Measurements from ENCODE around the gene KRT86. TPM values are rescaled to one million over a fixed set of nuclear protein-coding genes. Genes with fewer than 3 reads are reported as not detected.
A peak's percentile ranks its signal among the peaks of the same experiment; 100 is the strongest.
"Not testable (repeated sequence)": the region's sequence is repeated elsewhere in the genome, so short reads cannot be mapped to it uniquely, and the experiment has no call there.

KRT86 gene
- total and polyA plus RNA-seq, 2 experiments from 2014 or later = 0.16 TPM; not detected in 1

GRCh38 chr12:52301721-52302120, 27.3 kb downstream of the KRT86 start:
- H3K4me3 Mint-ChIP-seq; H3F3A ChIP-seq (replicated peaks; ENCODE audit: low read depth); H3K27ac ChIP-seq (ENCODE audit: low read depth); H3K27me3 ChIP-seq (ENCODE audit: insufficient read depth); H3K9me2 ChIP-seq (ENCODE audit: insufficient read depth); H3K36me3 Mint-ChIP-seq (ENCODE audit: low read depth); H3K4me2 ChIP-seq; H3K4me1 ChIP-seq (ENCODE audit: insufficient read depth); H3K9me3 Mint-ChIP-seq; ATAC-seq; DNase-seq (ENCODE audit: low spot score); H3K4me3 ChIP-seq; H2AFZ ChIP-seq; H3K27ac Mint-ChIP-seq; H3K36me3 ChIP-seq (ENCODE audit: insufficient read depth); H4K20me1 ChIP-seq (replicated peaks; ENCODE audit: insufficient read depth); H3K79me2 ChIP-seq (replicated peaks; ENCODE audit: insufficient read depth): not testable (repeated sequence)
- peaks cover 10% of the 10 kb centered on the region for H3K4me1 Mint-ChIP-seq
- peaks cover 15% of the 10 kb centered on the region for H3K27me3 Mint-ChIP-seq (ENCODE audit: insufficient read depth, low read depth, poor library complexity)

GRCh38 chr12:52302242-52302914, 27.9 kb downstream of the KRT86 start:
- H3K27me3 ChIP-seq (ENCODE audit: insufficient read depth) = peaks cover 13% of the 10 kb centered on the region
- not testable (repeated sequence) for H3K36me3 Mint-ChIP-seq (ENCODE audit: low read depth); H2AFZ ChIP-seq; H3K4me2 ChIP-seq; H3K27ac ChIP-seq (ENCODE audit: low read depth); H3K9me3 Mint-ChIP-seq; H3K4me1 ChIP-seq (ENCODE audit: insufficient read depth); ATAC-seq; DNase-seq (ENCODE audit: low spot score); H3F3A ChIP-seq (replicated peaks; ENCODE audit: low read depth); H4K20me1 ChIP-seq (replicated peaks; ENCODE audit: insufficient read depth); H3K36me3 ChIP-seq (ENCODE audit: insufficient read depth); H3K4me3 ChIP-seq; H3K79me2 ChIP-seq (replicated peaks; ENCODE audit: insufficient read depth); H3K4me3 Mint-ChIP-seq; H3K27ac Mint-ChIP-seq; H3K9me2 ChIP-seq (ENCODE audit: insufficient read depth)
- peaks cover 10% of the 10 kb centered on the region for H3K4me1 Mint-ChIP-seq
- peaks cover 22% of the 10 kb centered on the region for H3K27me3 Mint-ChIP-seq (ENCODE audit: insufficient read depth, low read depth, poor library complexity)

GRCh38 chr12:52304941-52305411, 30.5 kb downstream of the KRT86 start:
- not testable (repeated sequence) for H3K4me1 ChIP-seq (ENCODE audit: insufficient read depth); H3K27ac ChIP-seq (ENCODE audit: low read depth); H3K9me2 ChIP-seq (ENCODE audit: insufficient read depth); H3K79me2 ChIP-seq (replicated peaks; ENCODE audit: insufficient read depth); H4K20me1 ChIP-seq (replicated peaks; ENCODE audit: insufficient read depth); H3K4me3 Mint-ChIP-seq; H3K4me2 ChIP-seq; H3K36me3 ChIP-seq (ENCODE audit: insufficient read depth); H3K27ac Mint-ChIP-seq; H3F3A ChIP-seq (replicated peaks; ENCODE audit: low read depth); H3K36me3 Mint-ChIP-seq (ENCODE audit: low read depth); H3K9me3 Mint-ChIP-seq; H2AFZ ChIP-seq; H3K4me3 ChIP-seq
- peak; percentile 28 for DNase-seq (ENCODE audit: low spot score)
- peak; percentile 27 for ATAC-seq
- H3K4me1 Mint-ChIP-seq = peaks cover 18% of the 10 kb centered on the region
- H3K27me3 ChIP-seq (ENCODE audit: insufficient read depth) = peaks cover 38% of the 10 kb centered on the region
- H3K27me3 Mint-ChIP-seq (ENCODE audit: insufficient read depth, low read depth, poor library complexity) = peaks cover 44% of the 10 kb centered on the region

GRCh38 chr12:52305921-52306705, 31.7 kb downstream of the KRT86 start:
- ATAC-seq (peak; percentile 22), DNase-seq (ENCODE audit: low spot score) (peak; percentile 26)
- no peak overlapping the region for H3K4me2 ChIP-seq
- no peak overlapping the region for H3K27ac ChIP-seq (ENCODE audit: low read depth)
- Mint-ChIP-seq H3K36me3 (ENCODE audit: low read depth) (no peaks in the 10 kb centered on the region; the same call in 2 of the 3 replicates), H3K9me3 (no peaks in the 10 kb centered on the region; the same call in 2 of the 3 replicates), H3K27ac (no peak overlapping the region), H3K4me1 (peaks cover 18% of the 10 kb centered on the region), H3K4me3 (no peak overlapping the region), H3K27me3 (ENCODE audit: insufficient read depth, low read depth, poor library complexity) (peaks cover 41% of the 10 kb centered on the region)
- H3K27me3 ChIP-seq (ENCODE audit: insufficient read depth) = peaks cover 46% of the 10 kb centered on the region
- H4K20me1 ChIP-seq (replicated peaks; ENCODE audit: insufficient read depth) = no peaks in the 10 kb centered on the region
- no peak overlapping the region for H2AFZ ChIP-seq
- H3K4me3 ChIP-seq = no peak overlapping the region
- H3K36me3 ChIP-seq (ENCODE audit: insufficient read depth) = no peaks in the 10 kb centered on the region
- no peaks in the 10 kb centered on the region for H3F3A ChIP-seq (replicated peaks; ENCODE audit: low read depth)
- H3K79me2 ChIP-seq (replicated peaks; ENCODE audit: insufficient read depth) = no peaks in the 10 kb centered on the region
- no peaks in the 10 kb centered on the region for H3K9me2 ChIP-seq (ENCODE audit: insufficient read depth)
- peaks cover 7% of the 10 kb centered on the region for H3K4me1 ChIP-seq (ENCODE audit: insufficient read depth)
- TF ChIP-seq STAT1 (IDR thresholded peaks at IDR 0.05; ENCODE audit: unreplicated experiment) (no peak), ZNF114 (CRISPR knock-in tag; IDR thresholded peaks at IDR 0.05) (no peak), ZNF462 (CRISPR knock-in tag; IDR thresholded peaks at IDR 0.05) (no peak), ZNF331 (CRISPR knock-in tag; IDR thresholded peaks at IDR 0.05; ENCODE audit: low read depth) (no peak)
